ENCODE results near the gene PHAF1.
A peak's percentile ranks its signal among the peaks of the same experiment; 100 is the strongest.

- TF ChIP-seq ZMYM4 (CRISPR knock-in tag; IDR thresholded peaks at IDR 0.05) (no peak; the same call in 1 of the 2 replicates), ELF4 (CRISPR knock-in tag; IDR thresholded peaks at IDR 0.05; ENCODE audit: borderline replicate concordance) (0 out of 2 replicates have a peak, but pooled peaks have one; percentile 55), ZSCAN12 (CRISPR knock-in tag; IDR thresholded peaks at IDR 0.05) (peak; percentile 38; the same call in 1 of the 2 replicates), ZNF629 (CRISPR knock-in tag; conservative IDR thresholded peaks at IDR 0.05) (no peak; the same call in 1 of the 2 replicates), ZSCAN9 (CRISPR knock-in tag; IDR thresholded peaks at IDR 0.05; ENCODE audit: borderline replicate concordance) (peak; percentile 41; the same call in 1 of the 2 replicates), TFDP2 (CRISPR knock-in tag; IDR thresholded peaks at IDR 0.05) (peak; percentile 58), BRD4 (CRISPR knock-in tag; IDR thresholded peaks at IDR 0.05) (peak; percentile 93)
These were observed 82.4 kb downstream of the PHAF1 start, which contains the start of gene E2F4 for GRCh38 chr16:67191995-67192681.

Data from HepG2 (cell line).